ENCODE measurements around the gene SPDYC. TPM values are rescaled to one million over a fixed set of nuclear protein-coding genes. Genes with fewer than 3 reads are reported as not detected.

The SPDYC gene
- total and polyA plus RNA-seq, 2 donors from 2014 or later: 0.43 TPM; not detected in 1

GRCh38 chr11:65183201-65183891 lies 13.3 kb downstream of the SPDYC start:
- FAIRE-seq (no peak), DNase-seq (peak; percentile 42 to 91 (median 62))

GRCh38 chr11:65184146-65184545 lies 14.1 kb downstream of the SPDYC start:
- no peak for TF ChIP-seq CTCF (IDR thresholded peaks at IDR 0.05; ENCODE audit: borderline replicate concordance, extremely low read depth, insufficient read depth)
- Histone ChIP-seq H3K4me1 (ENCODE audit: control insufficient read depth in 2 of 3, insufficient read depth in 2 of 3, low read depth in 1 of 3, low read length in 3 of 3) (peaks cover 0 to 19% (median 0%) of the 10 kb centered on the region in 3 donors), H3K9me3 (ENCODE audit: control insufficient read depth in 2 of 3, insufficient read depth in 1 of 3, low read length in 3 of 3) (no peaks in the 10 kb centered on the region), H3K27ac (ENCODE audit: low read depth in 2 of 2, low read length in 2 of 2) (no peak overlapping the region), H3K36me3 (ENCODE audit: control insufficient read depth in 2 of 3, insufficient read depth in 3 of 3, low read length in 3 of 3) (peaks cover 0 to 22% (median 8%) of the 10 kb centered on the region in 3 donors), H3K9ac (ENCODE audit: low read length in 3 of 3) (peak overlapping the region in 1 of 3 donors; percentile 26), H3K4me3 (ENCODE audit: low read length in 3 of 3) (no peak overlapping the region), H3K27me3 (ENCODE audit: control insufficient read depth, insufficient read depth, low read length) (no peaks in the 10 kb centered on the region)
- DNase-seq (peak; percentile 50 to 81 (median 53)), FAIRE-seq (no peak)
- intact Hi-C loops (cut with DNase I): no loop called here

More at GRCh38 chr11:65183201-65183891, 13.3 kb downstream of the SPDYC start:
- Histone ChIP-seq H3K27ac (ENCODE audit: low read depth in 2 of 2, low read length in 2 of 2) (peak overlapping the region; percentile 57 to 91), H3K4me1 (ENCODE audit: control insufficient read depth in 2 of 3, insufficient read depth in 2 of 3, low read depth in 1 of 3, low read length in 3 of 3) (peaks cover 0 to 19% (median 0%) of the 10 kb centered on the region in 3 donors), H3K4me3 (ENCODE audit: low read length in 3 of 3) (peak overlapping the region in 1 of 3 donors; percentile 30), H3K27me3 (ENCODE audit: control insufficient read depth, insufficient read depth, low read length) (no peaks in the 10 kb centered on the region), H3K9me3 (ENCODE audit: control insufficient read depth in 2 of 3, insufficient read depth in 1 of 3, low read length in 3 of 3) (no peaks in the 10 kb centered on the region), H3K9ac (ENCODE audit: low read length in 3 of 3) (peak overlapping the region in 1 of 3 donors; percentile 26), H3K36me3 (ENCODE audit: control insufficient read depth in 2 of 3, insufficient read depth in 3 of 3, low read length in 3 of 3) (peaks cover 0 to 19% (median 8%) of the 10 kb centered on the region in 3 donors)
- TF ChIP-seq CTCF (IDR thresholded peaks at IDR 0.05; ENCODE audit: borderline replicate concordance, extremely low read depth, insufficient read depth): no peak
- intact Hi-C loops (cut with DNase I): no loop called here

GRCh38 chr11:65185171-65185570 lies 15.1 kb downstream of the SPDYC start:
- Histone ChIP-seq H3K4me1 (ENCODE audit: control insufficient read depth in 2 of 3, insufficient read depth in 2 of 3, low read depth in 1 of 3, low read length in 3 of 3) (peaks cover 0 to 19% (median 0%) of the 10 kb centered on the region in 3 donors), H3K27me3 (ENCODE audit: control insufficient read depth, insufficient read depth, low read length) (no peaks in the 10 kb centered on the region), H3K4me3 (ENCODE audit: low read length in 3 of 3) (no peak overlapping the region), H3K9ac (ENCODE audit: low read length in 3 of 3) (no peak overlapping the region), H3K36me3 (ENCODE audit: control insufficient read depth in 2 of 3, insufficient read depth in 3 of 3, low read length in 3 of 3) (peaks cover 0 to 31% (median 17%) of the 10 kb centered on the region in 3 donors), H3K9me3 (ENCODE audit: control insufficient read depth in 2 of 3, insufficient read depth in 1 of 3, low read length in 3 of 3) (no peaks in the 10 kb centered on the region), H3K27ac (ENCODE audit: low read depth in 2 of 2, low read length in 2 of 2) (no peak overlapping the region)
- intact Hi-C loops (cut with DNase I): no loop called here
- TF ChIP-seq CTCF (IDR thresholded peaks at IDR 0.05; ENCODE audit: borderline replicate concordance, extremely low read depth, insufficient read depth): no peak
- peak in 2 of 5 donors; percentile 2 to 16 for DNase-seq
- FAIRE-seq: no peak

Measured in kidney (tissue), 14 donors.